ENCODE measurements around the gene DPM2.

Gene DPM2

GRCh38 chr9:127953154-127953553, 15.5 kb upstream of the DPM2 start:
- Histone ChIP-seq H3K4me3 (ENCODE audit: low read length) (no peak overlapping the region), H3K36me3 (ENCODE audit: control insufficient read depth, low read length) (peaks cover 60% of the 10 kb centered on the region), H3F3A (ENCODE audit: control insufficient read depth, insufficient read depth) (no peaks in the 10 kb centered on the region), H4K20me1 (ENCODE audit: control insufficient read depth, insufficient read depth, low read depth, low read length) (peaks cover 18% of the 10 kb centered on the region), H3K79me2 (ENCODE audit: control insufficient read depth, low read length) (peaks cover 95% of the 10 kb centered on the region), H3K9me2 (replicated peaks; ENCODE audit: control insufficient read depth, low read length) (no peaks in the 10 kb centered on the region), H3K4me1 (ENCODE audit: control insufficient read depth, low read length) (peaks cover 47% of the 10 kb centered on the region), H3K4me2 (ENCODE audit: low read length) (no peak overlapping the region), H3K27me3 (ENCODE audit: control insufficient read depth, low read length) (no peaks in the 10 kb centered on the region), H3K9me3 (ENCODE audit: control insufficient read depth, insufficient read depth, low read length) (no peaks in the 10 kb centered on the region), H3K27ac (ENCODE audit: low read depth, low read length) (no peak overlapping the region)
- no peak for TF ChIP-seq CTCF (IDR thresholded peaks at IDR 0.05; ENCODE audit: low read depth, low read length, poor library complexity, severe bottlenecking)
- TF ChIP-seq EZH2phosphoT487 (IDR thresholded peaks at IDR 0.05; ENCODE audit: borderline replicate concordance, low read length): no peak

GRCh38 chr9:127950513-127951289, 13.0 kb upstream of the DPM2 start:
- Histone ChIP-seq H3K27ac (ENCODE audit: low read depth, low read length) (no peak overlapping the region), H3K4me3 (ENCODE audit: low read length) (no peak overlapping the region), H3K4me2 (ENCODE audit: low read length) (no peak overlapping the region), H3F3A (ENCODE audit: control insufficient read depth, insufficient read depth) (no peaks in the 10 kb centered on the region), H3K9me3 (ENCODE audit: control insufficient read depth, insufficient read depth, low read length) (no peaks in the 10 kb centered on the region), H3K36me3 (ENCODE audit: control insufficient read depth, low read length) (peaks cover 77% of the 10 kb centered on the region), H3K79me2 (ENCODE audit: control insufficient read depth, low read length) (peaks cover 86% of the 10 kb centered on the region), H3K4me1 (ENCODE audit: control insufficient read depth, low read length) (peaks cover 50% of the 10 kb centered on the region), H3K9me2 (replicated peaks; ENCODE audit: control insufficient read depth, low read length) (no peaks in the 10 kb centered on the region), H3K27me3 (ENCODE audit: control insufficient read depth, low read length) (no peaks in the 10 kb centered on the region), H4K20me1 (ENCODE audit: control insufficient read depth, insufficient read depth, low read depth, low read length) (peaks cover 13% of the 10 kb centered on the region)
- no peak for TF ChIP-seq EZH2phosphoT487 (IDR thresholded peaks at IDR 0.05; ENCODE audit: borderline replicate concordance, low read length)

GRCh38 chr9:127949827-127950512, 12.3 kb upstream of the DPM2 start:
- no peak overlapping the region for H3K4me2 ChIP-seq (ENCODE audit: low read length)
- H3F3A ChIP-seq (ENCODE audit: control insufficient read depth, insufficient read depth): no peaks in the 10 kb centered on the region
- H3K4me1 ChIP-seq (ENCODE audit: control insufficient read depth, low read length): peaks cover 46% of the 10 kb centered on the region
- H3K4me3 ChIP-seq (ENCODE audit: low read length): no peak overlapping the region
- H3K79me2 ChIP-seq (ENCODE audit: control insufficient read depth, low read length): peaks cover 78% of the 10 kb centered on the region
- peaks cover 11% of the 10 kb centered on the region for H4K20me1 ChIP-seq (ENCODE audit: control insufficient read depth, insufficient read depth, low read depth, low read length)
- H3K9me3 ChIP-seq (ENCODE audit: control insufficient read depth, insufficient read depth, low read length): no peaks in the 10 kb centered on the region
- no peak overlapping the region for H3K27ac ChIP-seq (ENCODE audit: low read depth, low read length)
- H3K27me3 ChIP-seq (ENCODE audit: control insufficient read depth, low read length): no peaks in the 10 kb centered on the region
- TF ChIP-seq CTCF (IDR thresholded peaks at IDR 0.05; ENCODE audit: low read depth, low read length, poor library complexity, severe bottlenecking) (no peak), EZH2phosphoT487 (IDR thresholded peaks at IDR 0.05; ENCODE audit: borderline replicate concordance, low read length) (no peak)
- H3K36me3 ChIP-seq (ENCODE audit: control insufficient read depth, low read length): peaks cover 78% of the 10 kb centered on the region
- no peaks in the 10 kb centered on the region for H3K9me2 ChIP-seq (replicated peaks; ENCODE audit: control insufficient read depth, low read length)

Data from DOHH2 (cell line).